Vagina (tissue), 2 donors: Measurements from ENCODE around the gene PDLIM4. TPM values are rescaled to one million over a fixed set of nuclear protein-coding genes. Genes with fewer than 3 reads are reported as not detected.
A peak's percentile ranks its signal among the peaks of the same experiment; 100 is the strongest.

ENCODE experiments used
- DNase-seq, 2 donors: peaks; one replicate each; pipeline ENCODE4 v3.0.0-alpha.2; 2017; ENCODE audit errors: extremely low spot score in 2 of 2
- H3K27ac ChIP-seq: fragments of 200-600 bp; sonication (generic); one replicate; pipeline ENCODE4 v1.5.1; 2019
- H3K27me3 ChIP-seq: fragments of 200-600 bp; sonication (generic); one replicate; pipeline ENCODE4 v1.5.1; 2019
- H3K36me3 ChIP-seq, 2 donors: fragments of 200-600 bp; sonication (generic); one replicate each; pipeline ENCODE4 v1.5.1; 2017 to 2019
- H3K4me1 ChIP-seq: fragments of 200-600 bp; sonication (generic); one replicate; pipeline ENCODE4 v1.5.1; 2019
- H3K4me3 ChIP-seq, 2 donors: fragments of 200-600 bp; sonication (generic); 1 replicate in 1 of 2; 2 replicates in 1 of 2; pipeline ENCODE4 v1.5.1; 2016 to 2019
- H3K9me3 ChIP-seq: fragments of 200-600 bp; sonication (generic); one replicate; pipeline ENCODE4 v1.5.1; 2019
- POLR2A ChIP-seq, 2 donors: fragments of 450-650 bp; IDR thresholded peaks; one replicate each; pipeline ENCODE4 v1.6.1; 2017; ENCODE audit warnings: antibody characterized with exemption in 2 of 2, mild to moderate bottlenecking in 2 of 2, moderate library complexity in 2 of 2
- POLR2AphosphoS5 ChIP-seq, 2 donors: sonication (generic); formaldehyde crosslinking; IDR thresholded peaks; one replicate each; pipeline ENCODE4 v1.9.0; 2017; ENCODE audit warnings: antibody characterized with exemption in 2 of 2, mild to moderate bottlenecking in 2 of 2, low read depth in 1 of 2; ENCODE audit not compliant: insufficient read depth in 1 of 2
- intact Hi-C: fragments of 100-400 bp; cut with DNase I; formaldehyde crosslinking; loops from one replicate; pipeline ENCODE4 v1.15.1; 2023
- total RNA-seq: library from RNA; depleted of rRNA; stranded (reverse); fragments of >200 nt; gene quantifications from one replicate; pipeline ENCODE4 v1.2.3, GENCODE V29; 2016
- TF ChIP-seq, protein P1 (sequence below), 3 experiments: fragments of 450-650 bp in 2 of 3; fragments of 200-600 bp in 1 of 3; sonication (generic) in 1 of 3; IDR thresholded peaks; one replicate each; pipeline ENCODE4 v1.5.1; 2017 to 2019; ENCODE audit warnings: antibody characterized with exemption in 3 of 3, mild to moderate bottlenecking in 2 of 3, moderate library complexity in 2 of 3

The PDLIM4 gene
- total RNA-seq, 1 donor from 2014 or later = 76.4 TPM

DNA sequence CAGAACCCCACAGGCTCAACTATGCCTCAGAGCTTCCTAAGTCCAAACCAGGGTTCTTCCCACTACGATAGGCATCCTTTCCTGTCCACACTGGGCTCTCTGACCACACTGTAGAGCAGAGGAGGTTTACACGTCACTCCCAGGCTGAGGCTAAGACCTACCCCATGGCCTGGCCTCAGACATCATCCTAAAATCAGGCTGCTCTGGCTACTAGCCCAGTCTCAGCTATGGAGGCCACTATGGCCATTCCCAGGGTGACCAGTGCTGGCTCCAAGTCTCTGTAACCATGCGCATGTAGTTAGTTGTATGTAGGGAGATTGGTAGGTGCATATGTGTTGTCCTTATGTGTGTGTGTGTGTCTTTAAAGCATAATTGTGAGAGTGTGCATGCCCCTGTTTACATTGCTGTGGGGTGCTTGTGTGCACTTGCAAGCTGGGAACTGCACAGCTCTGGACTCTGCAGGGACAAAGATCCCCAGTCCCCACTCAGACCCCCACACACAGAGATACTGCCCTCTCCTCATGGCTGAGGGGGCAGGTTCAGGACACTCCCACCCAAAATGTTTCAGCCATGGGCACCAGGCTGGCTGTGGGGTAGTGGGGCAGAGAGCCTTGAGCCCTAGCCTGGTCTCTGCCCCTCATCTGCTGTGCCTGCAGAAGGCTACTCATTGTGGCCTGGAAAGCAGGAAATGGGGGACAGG lies 12.3 kb downstream of the PDLIM4 start:
- peaks cover 49% of the 10 kb centered on the region for H3K4me1 ChIP-seq
- H3K36me3 ChIP-seq = peaks cover 0 to 16% of the 10 kb centered on the region in 2 donors

DNA sequence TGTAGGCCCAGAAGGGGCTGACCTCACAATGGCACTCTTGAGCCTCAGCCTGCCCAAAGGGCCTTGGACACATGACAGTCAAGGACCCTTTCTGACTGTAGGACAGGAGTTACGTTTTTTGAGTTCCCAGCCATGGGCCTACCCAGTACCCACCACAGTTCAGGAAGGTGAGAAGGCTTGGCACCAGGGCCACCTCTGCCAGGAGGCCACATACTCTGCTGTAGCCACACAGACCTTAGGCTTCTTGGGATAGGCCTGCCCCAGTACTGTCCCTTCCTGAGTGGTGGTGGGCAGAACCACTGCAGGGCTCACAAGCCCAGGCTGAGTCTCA lies 12.8 kb downstream of the PDLIM4 start:
- Histone ChIP-seq H3K27ac (no peak overlapping the region), H3K4me3 (no peak overlapping the region), H3K36me3 (peaks cover 0 to 16% of the 10 kb centered on the region in 2 donors), H3K4me1 (peaks cover 44% of the 10 kb centered on the region), H3K9me3 (no peaks in the 10 kb centered on the region), H3K27me3 (no peaks in the 10 kb centered on the region)
- no peak for TF ChIP-seq POLR2AphosphoS5 (IDR thresholded peaks at IDR 0.05; ENCODE audit: insufficient read depth in 1 of 2, low read depth in 1 of 2)
- peak in 1 of 2 donors; percentile 83 for DNase-seq
- intact Hi-C loops = no loop called here

More for the DNA sequence above, 12.3 kb downstream of the PDLIM4 start:
- TF ChIP-seq POLR2A (IDR thresholded peaks at IDR 0.05) (no peak), POLR2AphosphoS5 (IDR thresholded peaks at IDR 0.05; ENCODE audit: insufficient read depth in 1 of 2, low read depth in 1 of 2) (no peak)
- TF ChIP-seq, protein P1, sequence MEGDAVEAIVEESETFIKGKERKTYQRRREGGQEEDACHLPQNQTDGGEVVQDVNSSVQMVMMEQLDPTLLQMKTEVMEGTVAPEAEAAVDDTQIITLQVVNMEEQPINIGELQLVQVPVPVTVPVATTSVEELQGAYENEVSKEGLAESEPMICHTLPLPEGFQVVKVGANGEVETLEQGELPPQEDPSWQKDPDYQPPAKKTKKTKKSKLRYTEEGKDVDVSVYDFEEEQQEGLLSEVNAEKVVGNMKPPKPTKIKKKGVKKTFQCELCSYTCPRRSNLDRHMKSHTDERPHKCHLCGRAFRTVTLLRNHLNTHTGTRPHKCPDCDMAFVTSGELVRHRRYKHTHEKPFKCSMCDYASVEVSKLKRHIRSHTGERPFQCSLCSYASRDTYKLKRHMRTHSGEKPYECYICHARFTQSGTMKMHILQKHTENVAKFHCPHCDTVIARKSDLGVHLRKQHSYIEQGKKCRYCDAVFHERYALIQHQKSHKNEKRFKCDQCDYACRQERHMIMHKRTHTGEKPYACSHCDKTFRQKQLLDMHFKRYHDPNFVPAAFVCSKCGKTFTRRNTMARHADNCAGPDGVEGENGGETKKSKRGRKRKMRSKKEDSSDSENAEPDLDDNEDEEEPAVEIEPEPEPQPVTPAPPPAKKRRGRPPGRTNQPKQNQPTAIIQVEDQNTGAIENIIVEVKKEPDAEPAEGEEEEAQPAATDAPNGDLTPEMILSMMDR (IDR thresholded peaks at IDR 0.05) = no peak
- H3K4me3 ChIP-seq = no peak overlapping the region
- H3K27ac ChIP-seq = peak overlapping the region; percentile 77
- no peaks in the 10 kb centered on the region for H3K27me3 ChIP-seq
- H3K9me3 ChIP-seq = no peaks in the 10 kb centered on the region
- intact Hi-C loops = no loop called here
- DNase-seq = peak in 1 of 2 donors; percentile 75

DNA sequence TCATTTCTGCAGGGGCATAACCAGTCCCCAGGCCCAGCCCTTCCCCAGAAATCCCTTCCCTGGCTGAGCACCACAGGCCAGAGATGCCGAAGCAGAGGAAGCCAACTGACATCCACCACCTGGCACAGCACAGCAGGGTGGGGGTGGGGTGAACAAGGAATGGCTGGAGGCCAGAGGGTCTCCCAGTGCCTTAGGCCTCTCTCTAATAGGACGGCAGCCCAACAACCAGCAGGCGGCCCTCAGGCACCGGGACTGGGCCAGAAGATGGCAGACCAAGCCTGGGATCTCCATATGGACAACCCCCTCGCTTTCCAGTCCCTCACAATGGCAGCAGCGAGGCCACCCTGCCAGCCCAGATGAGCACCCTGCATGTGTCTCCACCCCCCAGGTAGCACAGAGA lies 13.2 kb downstream of the PDLIM4 start:
- intact Hi-C loops = no loop called here
- no peak for TF ChIP-seq POLR2A (IDR thresholded peaks at IDR 0.05)
- TF ChIP-seq POLR2AphosphoS5 (IDR thresholded peaks at IDR 0.05; ENCODE audit: insufficient read depth in 1 of 2, low read depth in 1 of 2) = no peak
- TF ChIP-seq, protein P1 (IDR thresholded peaks at IDR 0.05) = no peak
- Histone ChIP-seq H3K36me3 (peaks cover 0 to 16% of the 10 kb centered on the region in 2 donors), H3K4me1 (peaks cover 40% of the 10 kb centered on the region), H3K27me3 (no peaks in the 10 kb centered on the region), H3K27ac (no peak overlapping the region), H3K9me3 (no peaks in the 10 kb centered on the region), H3K4me3 (no peak overlapping the region)
- peak in 1 of 2 donors; percentile 82 for DNase-seq

DNA sequence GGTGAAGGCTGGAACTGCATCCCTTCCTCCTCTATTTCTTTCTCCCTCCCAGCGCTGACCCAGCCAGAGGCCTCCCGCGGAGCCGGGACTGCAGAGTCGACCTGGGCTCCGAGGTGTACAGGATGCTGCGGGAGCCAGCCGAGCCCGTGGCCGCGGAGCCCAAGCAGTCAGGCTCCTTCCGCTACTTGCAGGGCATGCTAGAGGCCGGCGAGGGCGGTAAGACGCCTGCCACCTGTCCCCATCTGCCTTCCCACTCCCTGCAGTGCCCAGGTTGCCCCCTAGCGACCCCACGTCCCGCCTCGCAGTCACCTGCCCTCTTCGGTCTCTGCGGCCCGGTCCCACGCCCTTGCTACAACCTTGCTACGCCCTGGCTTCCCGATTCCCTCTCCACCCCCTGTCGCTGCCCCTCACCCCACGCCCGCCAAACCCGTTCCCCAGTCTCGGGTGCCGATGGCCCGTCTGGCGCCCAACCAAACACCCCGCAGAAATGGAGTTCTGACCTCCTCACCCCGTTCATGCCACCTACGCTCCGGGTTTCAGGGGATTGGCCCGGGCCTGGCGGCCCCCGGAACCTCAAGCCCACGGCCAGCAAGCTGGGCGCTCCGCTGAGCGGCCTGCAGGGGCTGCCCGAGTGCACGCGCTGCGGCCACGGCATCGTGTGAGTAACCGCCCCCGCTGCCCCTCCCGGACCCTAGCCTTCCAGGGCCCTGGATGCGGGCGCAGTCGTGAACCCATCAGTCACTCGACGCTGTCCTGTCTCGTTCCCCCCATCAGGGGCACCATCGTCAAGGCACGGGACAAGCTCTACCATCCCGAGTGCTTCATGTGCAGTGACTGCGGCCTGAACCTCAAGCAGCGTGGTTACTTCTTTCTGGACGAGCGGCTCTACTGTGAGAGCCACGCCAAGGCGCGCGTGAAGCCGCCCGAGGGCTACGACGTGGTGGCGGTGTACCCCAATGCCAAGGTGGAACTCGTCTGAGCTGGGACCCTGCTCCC lies 14.1 kb downstream of the PDLIM4 start:
- Histone ChIP-seq H3K27me3 (no peaks in the 10 kb centered on the region), H3K4me1 (peaks cover 32% of the 10 kb centered on the region), H3K36me3 (peaks cover 0 to 12% of the 10 kb centered on the region in 2 donors), H3K27ac (no peak overlapping the region), H3K4me3 (no peak overlapping the region), H3K9me3 (no peaks in the 10 kb centered on the region)
- TF ChIP-seq POLR2A (IDR thresholded peaks at IDR 0.05) = no peak
- TF ChIP-seq, protein P1 (IDR thresholded peaks at IDR 0.05) = no peak
- no peak for TF ChIP-seq POLR2AphosphoS5 (IDR thresholded peaks at IDR 0.05; ENCODE audit: insufficient read depth in 1 of 2, low read depth in 1 of 2)
- DNase-seq = peak in 1 of 2 donors; percentile 81
- intact Hi-C loops = no loop called here

DNA sequence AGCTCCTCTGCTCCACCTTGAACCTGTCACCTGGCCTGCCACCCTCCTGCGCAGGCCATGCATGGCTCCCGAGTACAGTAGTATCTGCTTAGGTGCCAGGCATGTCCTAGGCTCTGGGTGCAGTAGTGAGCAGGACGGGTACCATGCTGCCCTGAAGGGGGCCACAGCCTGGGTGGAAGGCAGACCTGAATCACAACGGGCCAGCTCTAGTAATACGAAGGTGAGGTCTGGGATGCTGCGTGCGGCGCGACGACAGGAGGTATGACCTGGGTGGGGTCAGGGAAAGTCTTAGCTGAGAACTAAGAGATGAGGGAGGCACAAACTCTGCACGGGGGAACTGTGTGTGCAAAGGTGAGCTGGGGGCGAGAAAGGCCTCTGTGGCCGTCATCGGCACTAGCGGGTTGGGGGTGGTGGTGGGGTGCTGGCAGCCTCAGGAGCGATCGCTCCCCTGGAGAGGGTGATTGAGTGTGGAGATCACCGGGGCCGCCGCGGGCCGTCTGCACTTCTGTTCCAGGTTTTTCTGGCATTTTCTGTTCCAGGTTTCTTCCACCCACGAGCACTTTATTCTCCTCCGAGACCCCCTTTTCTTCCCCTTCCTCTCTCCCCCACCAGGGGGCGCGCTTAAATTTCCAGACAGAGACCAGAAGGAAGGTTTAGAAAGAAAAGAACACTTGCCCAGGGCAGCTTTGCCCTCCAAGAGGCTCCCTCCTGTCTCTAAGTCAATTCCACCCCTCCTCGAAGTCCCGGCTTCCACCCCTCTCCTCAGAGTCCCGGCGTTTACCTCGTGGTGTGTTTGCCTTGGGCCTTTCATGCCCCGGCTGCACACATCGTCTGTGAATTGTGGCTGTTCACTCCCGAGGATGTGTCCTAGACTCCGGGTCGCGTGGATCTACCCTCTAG lies 15.1 kb downstream of the PDLIM4 start:
- Histone ChIP-seq H3K27ac (no peak overlapping the region), H3K9me3 (no peaks in the 10 kb centered on the region), H3K4me3 (no peak overlapping the region), H3K27me3 (no peaks in the 10 kb centered on the region), H3K4me1 (peaks cover 32% of the 10 kb centered on the region), H3K36me3 (peaks cover 0 to 6% of the 10 kb centered on the region in 2 donors)
- TF ChIP-seq POLR2A (IDR thresholded peaks at IDR 0.05) = no peak
- TF ChIP-seq, protein P1 (IDR thresholded peaks at IDR 0.05) = peak; percentile 65 to 71 (median 70)
- peak in 1 of 2 donors; percentile 86 for DNase-seq
- intact Hi-C loops = no loop called here
